Uterus (tissue), 2 donors: ENCODE data around the gene ST8SIA1.

Source experiments
- CTCF ChIP-seq, 4 experiments: fragments of 200-600 bp in 2 of 4; fragments of 450-650 bp in 2 of 4; sonication (generic) in 2 of 4; IDR thresholded peaks; one replicate each; pipeline ENCODE4 v1.5.1; 2016 to 2019; ENCODE audit warnings: antibody characterized with exemption in 4 of 4, mild to moderate bottlenecking in 2 of 4, moderate library complexity in 1 of 4
- POLR2A ChIP-seq, 2 donors: fragments of 450-650 bp; IDR thresholded peaks; one replicate each; pipeline ENCODE4 v1.6.1; 2016; ENCODE audit warnings: antibody characterized with exemption in 2 of 2, mild to moderate bottlenecking in 1 of 2, moderate library complexity in 1 of 2

GRCh38 chr12:22304341-22304740, 30.2 kb downstream of the ST8SIA1 start:
- TF ChIP-seq CTCF (IDR thresholded peaks at IDR 0.05) (no peak), POLR2A (IDR thresholded peaks at IDR 0.05) (no peak)
